GM19193 (cell line): ENCODE results near the gene LSM2.

Experiments
- POLR2A ChIP-seq: IDR thresholded peaks from 4 replicates; pipeline ENCODE4 v1.6.1; 2011; ENCODE audit not compliant: insufficient read depth, insufficient read length; ENCODE audit errors: extremely low read depth

Gene LSM2

DNA sequence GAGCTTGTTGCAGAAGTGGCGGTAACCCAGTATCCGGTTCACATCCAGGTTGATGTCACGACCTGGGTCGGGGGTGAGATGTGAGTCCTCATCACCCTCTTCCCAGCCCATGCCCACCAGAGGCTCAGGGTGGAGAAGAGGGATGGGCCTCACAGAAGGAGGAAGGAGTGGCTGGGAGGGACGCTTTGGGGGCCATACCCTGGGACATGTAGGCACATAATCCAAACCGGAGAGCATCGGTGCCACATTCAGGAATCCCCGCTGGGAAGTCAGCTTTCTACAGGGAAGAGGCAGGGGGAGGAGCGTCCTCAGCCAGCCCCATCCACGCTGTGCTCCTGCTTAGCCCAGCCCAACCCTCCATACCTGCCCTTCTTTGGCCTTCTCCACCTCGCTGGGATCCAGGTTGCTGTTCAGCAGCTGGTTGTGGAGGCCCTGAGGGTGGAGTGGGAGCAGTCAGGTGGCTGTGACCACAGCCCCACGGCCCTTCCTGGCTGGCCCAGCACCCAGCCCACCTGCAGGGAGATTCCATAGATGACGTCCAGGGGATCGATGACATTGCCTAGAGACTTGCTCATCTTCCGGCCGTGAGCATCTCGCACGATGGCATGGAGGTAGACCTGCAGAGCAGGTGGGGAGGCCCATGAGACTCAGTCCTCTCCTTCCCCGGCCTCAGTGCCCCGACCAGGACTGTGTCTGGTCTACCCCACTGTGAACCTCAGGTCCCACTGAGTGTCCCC lies 26.1 kb downstream of the LSM2 start:
- no peak for TF ChIP-seq POLR2A

DNA sequence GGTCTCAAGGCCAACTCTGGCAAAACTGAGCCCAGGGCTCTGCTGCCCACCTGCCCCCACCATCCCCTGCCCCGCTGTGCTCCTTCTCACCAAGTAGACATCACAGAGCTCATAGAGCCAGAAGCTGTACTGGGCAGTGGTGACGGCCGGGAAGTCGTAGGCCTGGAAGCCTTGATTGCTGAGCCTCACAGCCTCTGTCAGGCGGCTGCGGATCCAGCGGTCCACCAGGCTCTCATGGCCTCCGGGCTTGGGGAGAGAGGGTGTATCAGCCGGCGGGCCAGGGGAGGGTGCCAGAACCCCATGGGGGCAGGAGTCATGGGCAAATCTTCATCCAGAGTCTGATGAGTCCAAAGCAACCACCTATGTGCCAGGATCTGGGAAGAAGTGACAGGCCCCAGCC lies 26.9 kb downstream of the LSM2 start:
- TF ChIP-seq POLR2A: no peak

DNA sequence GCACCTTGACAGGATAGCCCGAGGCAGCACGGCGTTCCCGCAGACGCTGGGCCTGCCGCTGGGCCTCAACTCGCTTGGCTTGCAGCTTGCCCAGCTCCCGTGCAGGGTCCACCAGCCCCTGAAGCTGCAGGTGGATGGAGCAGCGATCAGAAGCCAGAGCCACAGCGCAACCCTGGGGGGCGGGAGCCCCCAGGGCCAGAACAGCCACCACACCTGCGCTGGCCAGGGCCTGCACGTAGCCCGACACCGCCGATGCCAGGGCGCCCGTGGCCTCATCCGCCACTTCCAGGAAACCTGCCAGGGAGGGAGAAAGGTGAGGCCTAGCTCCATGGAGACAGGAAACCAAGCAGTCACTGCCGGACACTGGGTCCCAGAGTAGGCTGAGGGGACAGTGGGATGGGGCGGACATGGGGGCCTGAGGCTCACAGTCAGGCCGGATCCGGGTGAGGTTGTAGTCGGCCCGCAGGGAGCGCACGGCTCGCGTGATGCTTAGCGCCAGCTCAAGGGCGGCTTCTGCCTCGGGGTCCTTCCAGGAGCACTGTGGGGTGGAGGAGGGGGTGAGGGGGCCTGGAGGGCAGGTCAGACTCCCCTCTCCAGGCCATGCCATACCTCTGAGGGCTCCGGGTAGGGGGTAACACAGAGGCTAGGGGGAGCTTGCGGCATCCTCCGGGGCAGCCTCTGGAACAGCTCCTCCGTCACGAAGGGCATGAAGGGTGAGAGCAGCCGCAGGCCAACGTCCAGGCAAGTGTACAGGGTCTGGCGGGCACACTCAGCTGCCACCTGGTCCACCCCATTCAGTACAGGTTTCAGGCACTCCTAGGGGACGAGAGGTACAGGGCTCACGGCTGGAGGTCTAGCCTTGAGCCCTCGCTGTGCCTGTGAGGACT lies 27.5 kb downstream of the LSM2 start:
- TF ChIP-seq POLR2A: no peak

DNA sequence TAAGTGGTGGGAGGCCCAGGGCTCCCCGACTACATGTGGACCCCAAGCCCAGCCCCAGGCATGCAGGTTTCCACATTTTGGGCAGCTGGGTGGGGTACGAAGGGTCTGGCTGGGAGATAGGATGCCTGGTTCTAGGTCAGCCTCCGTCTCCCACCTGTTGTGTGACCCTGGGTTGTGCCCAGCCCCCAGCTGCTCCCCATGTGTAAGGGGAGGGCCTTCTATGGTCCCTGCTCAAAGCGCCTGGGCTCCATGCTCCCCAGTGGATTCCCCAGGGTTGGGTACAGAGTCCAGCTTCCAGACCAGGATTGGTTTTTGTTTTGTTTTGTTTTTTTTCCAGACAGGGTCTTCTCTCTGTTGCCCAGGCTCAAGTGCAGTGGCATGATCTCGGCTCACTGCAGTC lies 28.6 kb downstream of the LSM2 start:
- TF ChIP-seq POLR2A: no peak

DNA sequence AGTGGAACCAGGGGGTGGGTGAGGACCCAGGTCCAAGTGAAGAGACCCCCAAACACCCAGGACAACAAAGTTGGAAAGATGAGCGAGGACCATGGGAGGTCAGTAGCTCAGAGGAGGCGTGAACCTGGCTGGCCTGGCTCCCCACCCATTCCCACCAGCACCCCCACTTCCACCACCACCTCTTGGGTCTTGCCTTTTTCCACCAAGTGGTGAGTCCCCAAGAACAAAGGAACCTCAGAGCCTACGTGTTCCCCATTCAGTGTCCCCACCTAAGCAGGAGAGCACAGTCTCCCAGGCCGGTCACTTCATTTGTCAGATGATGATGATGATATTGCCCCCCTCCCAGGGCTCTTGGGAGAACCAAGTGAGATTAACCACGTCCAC lies 29.1 kb downstream of the LSM2 start:
- no peak for TF ChIP-seq POLR2A

DNA sequence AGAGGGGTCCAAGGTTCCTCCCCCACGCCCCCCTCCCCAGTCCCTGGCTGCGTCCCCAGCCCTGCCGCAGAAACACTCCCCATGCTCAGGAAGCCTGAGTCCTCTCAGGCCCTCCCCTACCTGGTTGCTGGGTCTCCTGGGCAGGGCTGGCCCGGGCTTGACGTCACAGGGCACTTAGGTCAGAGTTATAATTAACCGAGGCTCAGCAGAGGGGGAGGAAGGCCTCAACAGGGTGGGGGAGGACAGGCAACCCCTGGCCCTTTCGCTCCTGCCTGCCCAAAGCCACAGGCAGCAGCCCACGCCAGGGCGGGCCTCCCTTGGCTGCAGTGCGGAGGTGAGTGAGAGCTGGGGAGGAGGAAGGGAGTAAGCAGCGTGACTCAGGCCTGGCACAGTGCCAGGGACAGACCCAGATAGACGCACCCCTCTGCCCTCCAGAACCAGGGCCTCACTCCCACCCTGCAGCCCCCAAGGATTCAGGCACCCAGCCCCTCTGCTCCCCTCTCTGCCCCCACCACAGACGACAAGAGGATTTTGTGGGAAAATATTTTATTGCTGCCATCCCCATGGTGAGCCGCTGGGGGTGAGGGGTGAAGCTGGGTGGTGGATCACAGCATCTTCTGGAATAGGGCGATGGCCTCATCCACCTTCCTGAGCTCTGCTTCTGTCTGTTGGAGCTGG lies 29.6 kb downstream of the LSM2 start, which contains the start of gene VWA7:
TSS of gene VWA7 (minus strand) at position 340 of the 678 bp plus-strand sequence. CDS start 549 bp downstream, outside the sequence.
- peak; percentile 13 for TF ChIP-seq POLR2A

DNA sequence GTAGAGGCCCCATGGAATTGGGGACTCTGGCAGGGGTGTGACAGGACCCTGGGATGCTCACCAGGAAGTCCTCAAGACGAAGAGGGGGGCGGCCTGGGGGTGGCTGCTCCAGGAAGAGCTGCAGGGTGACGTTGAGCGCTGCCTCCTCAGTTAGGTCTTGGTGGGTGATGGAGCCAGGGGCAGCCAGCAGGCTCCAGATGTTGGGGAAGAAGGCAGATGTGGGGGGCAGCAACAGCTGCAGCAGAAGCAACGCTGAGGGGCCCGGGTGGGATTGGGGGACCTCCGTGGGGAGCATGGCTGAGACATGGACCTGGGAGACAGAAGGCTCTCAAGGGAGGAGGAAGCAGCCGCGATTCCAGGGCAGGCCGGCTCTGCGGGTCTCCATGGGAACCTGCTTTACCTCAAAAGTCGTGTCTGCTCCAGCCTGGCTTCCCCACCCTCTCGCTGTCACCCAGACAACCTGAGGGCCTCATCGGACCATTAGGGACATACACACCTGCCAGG lies 30.2 kb downstream of the LSM2 start:
- no peak for TF ChIP-seq POLR2A

DNA sequence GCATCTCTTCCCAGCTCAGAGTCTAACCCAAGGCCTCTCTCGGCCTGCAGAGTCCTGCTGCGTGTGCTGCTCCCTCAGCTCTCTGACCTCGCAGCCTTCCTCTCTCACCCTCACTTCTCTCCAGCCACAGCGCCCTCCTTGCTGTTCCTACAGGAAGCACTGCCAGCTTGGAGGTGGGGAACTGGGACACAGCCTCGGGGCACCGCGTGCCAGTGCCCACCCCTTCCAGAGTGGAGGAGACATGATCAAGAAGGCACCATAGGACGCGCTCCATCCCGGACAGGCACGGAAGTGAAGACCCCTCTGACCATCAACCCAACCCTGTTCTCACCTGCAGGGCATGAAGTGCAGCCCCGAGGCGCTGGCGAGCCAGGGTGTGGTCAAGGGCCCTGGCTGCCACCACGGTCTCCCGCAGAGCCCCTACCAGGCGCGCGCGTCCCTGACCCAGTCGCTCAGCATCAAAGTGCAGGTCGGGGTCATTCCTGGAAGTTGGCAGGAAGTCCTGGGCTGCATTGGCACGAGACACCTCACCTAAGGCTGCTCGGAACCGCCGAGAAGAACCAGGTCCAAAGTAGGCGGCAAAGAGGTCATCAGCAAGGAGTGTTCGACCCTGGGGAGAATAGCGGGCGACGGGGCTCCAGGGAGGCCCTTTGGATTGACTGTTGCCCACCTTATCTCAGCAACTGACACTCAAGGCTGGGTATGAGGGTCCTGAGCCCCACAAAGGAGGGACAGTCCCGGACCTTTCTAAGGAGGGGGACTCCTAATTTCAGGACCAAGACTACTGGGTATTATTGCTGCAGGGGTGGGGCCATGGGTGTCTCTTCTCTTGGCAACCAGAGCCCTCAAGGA lies 30.9 kb downstream of the LSM2 start:
- no peak for TF ChIP-seq POLR2A

DNA sequence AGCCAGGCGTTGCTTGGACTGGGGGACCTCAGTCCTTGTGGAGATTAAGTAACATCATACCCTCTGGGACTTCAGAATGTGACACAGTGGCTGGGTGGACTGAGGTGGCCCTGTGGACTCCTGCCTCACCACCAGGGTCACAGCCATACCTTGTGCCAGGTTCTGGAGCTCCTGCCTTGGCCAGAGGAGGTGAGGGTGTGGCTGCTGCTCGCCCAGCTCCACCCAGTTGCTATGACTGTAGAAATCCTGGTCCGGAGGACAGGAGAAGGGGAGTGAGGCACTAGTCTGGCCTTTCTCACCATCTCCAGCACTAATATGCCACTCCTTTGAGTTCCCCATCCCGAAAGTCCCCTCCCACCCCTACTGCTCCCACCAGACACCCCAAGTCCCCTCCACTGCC lies 31.6 kb downstream of the LSM2 start:
- no peak for TF ChIP-seq POLR2A

DNA sequence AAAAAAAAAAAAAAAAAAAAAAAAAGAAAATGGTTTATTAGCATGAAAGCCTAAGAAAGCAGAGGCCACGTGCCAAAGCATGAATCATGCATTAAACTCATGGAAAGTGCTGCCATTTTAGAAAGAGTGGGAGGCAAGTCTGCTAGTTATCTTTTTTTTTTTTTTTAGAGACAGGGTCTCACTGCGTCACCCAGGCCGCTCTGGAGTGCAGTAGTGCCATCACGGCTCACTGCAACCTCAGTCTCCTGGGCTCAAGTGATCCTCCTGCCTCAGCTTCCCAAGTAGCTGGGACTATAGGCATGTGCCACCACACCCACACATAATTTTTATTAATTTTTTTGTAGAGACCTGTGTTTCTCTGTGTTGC lies 34.8 kb downstream of the LSM2 start:
- TF ChIP-seq POLR2A: no peak

DNA sequence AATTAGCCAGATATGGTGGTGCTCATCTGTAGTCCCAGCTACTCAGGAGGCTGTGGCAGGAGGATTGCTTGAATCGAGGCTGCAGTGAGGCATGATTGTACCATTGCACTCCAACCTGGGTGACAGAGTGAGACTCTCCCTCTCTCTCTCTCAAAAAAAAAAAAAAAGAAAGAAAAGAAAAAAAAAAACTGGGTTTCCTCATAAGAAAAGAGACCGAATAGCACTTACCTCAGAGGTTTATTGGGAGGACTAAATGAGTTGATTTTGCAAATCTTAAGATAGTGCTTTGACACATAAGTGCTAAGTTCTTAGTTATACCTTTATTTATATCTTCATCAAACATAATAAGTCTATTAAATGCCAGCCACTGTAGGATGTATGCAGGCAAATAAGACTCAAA lies 35.9 kb downstream of the LSM2 start:
- no peak for TF ChIP-seq POLR2A

DNA sequence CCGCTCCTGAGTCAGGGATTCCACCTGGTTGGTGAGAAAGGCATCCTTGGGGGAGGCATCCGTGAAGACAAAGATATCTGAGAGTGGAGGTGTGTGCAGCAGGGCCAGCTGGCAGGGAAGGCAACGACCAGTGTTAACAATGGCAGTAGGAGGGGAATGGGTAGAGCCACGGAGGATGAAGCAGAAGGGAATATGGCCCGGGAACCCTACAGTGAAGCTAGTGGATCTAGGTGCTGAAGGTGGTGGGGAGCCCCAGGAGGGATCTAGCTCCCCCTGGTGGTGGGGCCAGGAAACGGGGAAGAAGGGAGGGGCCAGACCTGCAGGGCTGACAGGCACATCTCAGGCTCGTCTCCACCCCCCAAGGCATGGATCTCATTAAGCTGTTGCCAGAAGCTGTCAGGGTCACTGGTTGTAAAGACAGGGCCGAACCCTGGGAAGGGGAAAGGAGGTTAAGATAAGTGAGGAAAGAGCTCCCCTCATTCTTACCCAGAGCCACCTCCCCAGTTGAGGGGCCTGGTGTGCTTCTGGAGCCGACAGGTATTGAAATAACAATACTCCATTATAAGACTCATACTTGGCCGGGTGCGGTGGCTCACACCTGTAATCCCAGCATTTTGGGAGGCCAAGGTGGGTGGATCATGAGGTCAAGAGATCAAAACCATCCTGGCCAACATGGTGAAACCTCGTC lies 36.9 kb downstream of the LSM2 start:
- TF ChIP-seq POLR2A: no peak

DNA sequence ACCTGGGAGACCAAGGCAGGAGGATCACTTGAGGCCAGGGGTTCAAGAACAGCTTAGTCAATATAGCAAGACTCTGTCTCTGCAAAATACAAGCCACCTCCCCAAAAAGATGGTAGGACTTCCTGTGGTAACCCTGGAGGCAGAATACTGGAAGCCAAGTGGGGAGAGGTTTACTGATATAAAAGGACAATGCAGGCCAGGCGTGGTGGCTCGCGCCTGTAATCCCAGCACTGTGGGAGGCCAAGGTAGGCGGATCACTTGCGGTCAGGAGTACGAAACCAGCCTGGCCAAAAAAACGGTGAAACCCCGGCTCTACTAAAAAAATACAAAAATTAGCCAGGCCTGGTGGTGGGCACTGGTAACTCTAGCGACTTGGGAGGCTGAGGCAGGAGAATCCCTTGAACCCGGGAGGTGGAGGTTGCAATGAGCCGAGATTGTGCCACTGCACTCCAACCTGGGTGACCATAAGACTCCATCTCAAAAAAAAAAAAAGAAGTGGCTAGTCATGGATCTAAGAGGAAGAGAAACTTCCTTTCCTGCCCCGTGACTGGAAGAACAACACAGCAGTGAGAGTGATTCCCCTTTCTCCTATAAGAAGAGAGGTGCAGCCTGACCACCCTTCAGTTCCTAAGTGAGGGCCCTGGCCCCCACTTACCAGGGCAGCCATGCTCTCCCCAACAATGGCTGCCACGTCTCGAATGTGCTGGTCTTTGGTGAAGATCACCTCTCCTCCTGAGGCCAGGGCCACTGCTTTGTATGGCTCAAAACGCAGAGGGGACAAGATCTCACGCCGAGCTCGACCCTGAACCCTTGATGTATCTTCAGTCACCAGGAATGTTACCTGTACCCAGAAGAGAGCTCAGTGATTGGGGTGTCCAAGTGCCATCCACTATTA lies 38.2 kb downstream of the LSM2 start:
- TF ChIP-seq POLR2A: no peak

DNA sequence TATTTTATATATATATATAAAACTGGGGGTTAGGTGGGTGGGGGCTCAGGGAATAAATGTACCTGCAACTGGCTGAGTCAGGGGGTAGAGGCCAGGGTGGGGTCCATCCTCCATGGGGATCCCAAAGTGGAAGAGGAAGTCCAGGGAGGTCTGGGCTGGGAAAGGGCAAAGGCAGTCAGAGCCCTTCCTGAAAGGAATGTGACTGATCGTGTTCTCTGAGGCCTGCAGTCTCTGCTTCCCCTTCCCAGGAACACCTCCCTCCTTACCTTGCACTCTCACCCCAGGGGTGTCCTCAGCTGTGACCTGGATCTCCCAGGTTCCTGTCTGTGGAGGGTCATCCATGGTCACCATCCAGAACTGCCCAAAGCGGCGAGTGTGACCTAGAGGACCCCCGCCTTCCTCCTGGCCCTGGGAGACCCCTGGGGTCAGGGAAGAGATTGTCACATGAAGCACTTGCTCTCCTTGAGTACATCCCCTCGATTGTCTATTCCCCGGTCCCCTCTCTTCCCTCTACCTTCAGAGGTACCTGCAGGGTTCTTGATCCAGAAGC lies 39.6 kb downstream of the LSM2 start:
- TF ChIP-seq POLR2A: no peak
